Liver (tissue), 9 donors: ENCODE measurements around the gene NUP93. TPM values are rescaled to one million over a fixed set of nuclear protein-coding genes. Genes with fewer than 3 reads are reported as not detected.
"Not testable (repeated sequence)": the region's sequence is repeated elsewhere in the genome, so short reads cannot be mapped to it uniquely, and the experiment has no call there.

Source experiments
- DNase-seq: peaks from one replicate; pipeline ENCODE4 v3.0.0-alpha.2; 2017; ENCODE audit warnings: low spot score
- H3K27ac ChIP-seq, 2 donors: one replicate each; pipeline ENCODE4 v1.7.0; 2013; ENCODE audit warnings: inconsistent platforms in 2 of 2, low read length in 2 of 2, control low read depth in 1 of 2, low read depth in 1 of 2, mild to moderate bottlenecking in 1 of 2
- H3K27me3 ChIP-seq, 4 donors: one replicate each; pipeline versions ENCODE4 v1.6.1 to v1.7.0; 2013; ENCODE audit warnings: low read length in 3 of 4, inconsistent platforms in 1 of 4, mild to moderate bottlenecking in 1 of 4, moderate library complexity in 1 of 4; ENCODE audit not compliant: control insufficient read depth in 4 of 4, insufficient read depth in 4 of 4
- H3K36me3 ChIP-seq, 4 donors: one replicate each; pipeline versions ENCODE4 v1.6.1 to v1.7.0; 2013; ENCODE audit warnings: low read length in 3 of 4, mild to moderate bottlenecking in 3 of 4, low read depth in 1 of 4, moderate library complexity in 1 of 4; ENCODE audit not compliant: control insufficient read depth in 4 of 4, insufficient read depth in 3 of 4
- H3K4me1 ChIP-seq, 4 donors: one replicate each; pipeline versions ENCODE4 v1.6.1 to v1.7.0; 2013; ENCODE audit warnings: low read length in 3 of 4, mild to moderate bottlenecking in 3 of 4, moderate library complexity in 1 of 4; ENCODE audit not compliant: control insufficient read depth in 4 of 4, insufficient read depth in 4 of 4
- H3K4me3 ChIP-seq, 3 donors: one replicate each; pipeline versions ENCODE4 v1.6.1 to v1.7.0; 2013; ENCODE audit warnings: low read length in 3 of 3, control low read depth in 1 of 3, low read depth in 1 of 3, mild to moderate bottlenecking in 1 of 3
- H3K9ac ChIP-seq, 2 donors: one replicate each; pipeline ENCODE4 v1.7.0; 2013; ENCODE audit warnings: low read length in 2 of 2, mild to moderate bottlenecking in 2 of 2, moderate library complexity in 2 of 2, control low read depth in 1 of 2, low read depth in 1 of 2
- H3K9me3 ChIP-seq, 4 donors: one replicate each; pipeline versions ENCODE4 v1.6.1 to v1.7.0; 2013; ENCODE audit warnings: low read length in 3 of 4; ENCODE audit not compliant: control insufficient read depth in 4 of 4
- FOXA2 ChIP-seq: IDR thresholded peaks from 2 replicates; pipeline ENCODE4 v1.6.1; 2016; ENCODE audit warnings: antibody characterized with exemption
- GABPA ChIP-seq, 2 donors: IDR thresholded peaks in 1 of 2; conservative IDR thresholded peaks in 1 of 2; 2 replicates each; pipeline ENCODE4 v1.6.1; 2016; ENCODE audit warnings: antibody characterized with exemption in 2 of 2, mild to moderate bottlenecking in 1 of 2, moderate library complexity in 1 of 2
- HNF4G ChIP-seq: IDR thresholded peaks from 2 replicates; pipeline ENCODE4 v1.6.1; 2016; ENCODE audit warnings: antibody characterized with exemption
- MAX ChIP-seq: IDR thresholded peaks from 2 replicates; pipeline ENCODE4 v1.6.1; 2016; ENCODE audit warnings: antibody characterized with exemption
- NR2F2 ChIP-seq: IDR thresholded peaks from 2 replicates; pipeline ENCODE4 v1.6.1; 2016; ENCODE audit warnings: antibody characterized with exemption
- REST ChIP-seq: IDR thresholded peaks from 2 replicates; pipeline ENCODE4 v1.6.1; 2016; ENCODE audit warnings: antibody characterized with exemption, mild to moderate bottlenecking
- ZBTB33 ChIP-seq: IDR thresholded peaks from 2 replicates; pipeline ENCODE4 v1.6.1; 2016; ENCODE audit warnings: antibody characterized with exemption
- WGBS: extraction: QIAGEN DNeasy Blood & Tissue Kit; methylation state at CpG from one replicate; pipeline ENCODE4 v1.1.7; 2013; 5-methylcytosine and 5-hydroxymethylcytosine counted together
- polyA plus RNA-seq, 2 donors: library from polyadenylated mRNA; stranded (reverse) in 1 of 2; unstranded in 1 of 2; fragments of 200-250 nt in 1 of 2; fragments of >200 nt in 1 of 2; fragmentation: Nextera tagmentation in 1 of 2; extraction: Ambion mirVana in 1 of 2; gene quantifications; one replicate each; pipeline versions ENCODE4 v1.2.1 to v1.2.3, GENCODE V29; 2013 to 2015
- total RNA-seq, 2 donors: library from RNA; depleted of rRNA; stranded (reverse); fragments of >200 nt; gene quantifications; one replicate each; pipeline ENCODE4 v1.2.3, GENCODE V29; 2014
- donor health status: healthy.
- donor health status: healthy.
- donor health status: healthy.
- donor health status: healthy.
- donor health status: healthy.

The NUP93 gene
- total and polyA plus RNA-seq, 4 donors: 8.2 to 31.8 (median 9.8) TPM

- TF ChIP-seq REST (no peak), HNF4G (no peak), GABPA (IDR thresholded peaks at IDR 0.05 in 1 of 2, conservative IDR thresholded peaks at IDR 0.05 in 1 of 2) (no peak)
Observed at GRCh38 chr16:56883586-56883985, 153.7 kb downstream of the NUP93 start (continued).

- Histone ChIP-seq H3K27me3 (no peaks in the 10 kb centered on the region), H3K27ac (no peak overlapping the region), H3K4me3 (no peak overlapping the region), H3K36me3 (no peaks in the 10 kb centered on the region), H3K9me3 (no peaks in the 10 kb centered on the region), H3K9ac (no peak overlapping the region), H3K4me1 (no peaks in the 10 kb centered on the region)
- 96% methylated on average over 14 of the region's 14 CpGs for WGBS
- TF ChIP-seq FOXA2 (no peak), ZBTB33 (no peak), MAX (no peak), NR2F2 (no peak), HNF4G (no peak), REST (no peak)
- no peak for DNase-seq
Observed at GRCh38 chr16:56884026-56884582, 154.2 kb downstream of the NUP93 start.

- H3K9me3 ChIP-seq: not testable (repeated sequence)
Observed at GRCh38 chr16:56884929-56885328, 155.0 kb downstream of the NUP93 start.

More at GRCh38 chr16:56884929-56885328, 155.0 kb downstream of the NUP93 start:
- not testable (repeated sequence) for H3K27me3 ChIP-seq, H3K9ac ChIP-seq, H3K4me1 ChIP-seq, H3K27ac ChIP-seq, H3K4me3 ChIP-seq, H3K36me3 ChIP-seq, DNase-seq
- WGBS: 95% methylated on average over 13 of the region's 13 CpGs
